ENCODE measurements around the gene KRT14. TPM values are rescaled to one million over a fixed set of nuclear protein-coding genes. Genes with fewer than 3 reads are reported as not detected.
"Not testable (repeated sequence)": the region's sequence is repeated elsewhere in the genome, so short reads cannot be mapped to it uniquely, and the experiment has no call there.

KRT14 gene
- total and polyA plus RNA-seq, 2 donors (not counting 3 experiments of a cell fraction or from before 2014, with no cell fraction given) = 0.12 to 0.66 TPM

GRCh38 chr17:41613277-41614082, 26.8 kb upstream of the KRT14 start:
- FAIRE-seq (no peak), DNase-seq (ENCODE audit: low read depth, low spot score) (no peak)
- H3K4me2 ChIP-seq (ENCODE audit: insufficient read depth, low read length) = no peak overlapping the region
- dilution Hi-C loops (cut with MboI; ENCODE audit: extremely low pct_ligation_motif_present, low sequenced_read_pairs) (no loop called here), intact Hi-C loops (cut with micrococcal nuclease) (no loop called here)
- POLR2A ChIA-PET = no interaction called here
- H3K4me3 ChIP-seq (replicated peaks in 1 of 3; ENCODE audit: insufficient read depth in 1 of 3, low read depth in 1 of 3, low read length in 3 of 3) = no peak overlapping the region
- H3K27ac ChIP-seq (ENCODE audit: insufficient read depth, low read depth, low read length) = no peak overlapping the region
- BruUV-seq (replicated peaks) = no TSS peak
- no peaks in the 10 kb centered on the region for H4K20me1 ChIP-seq (replicated peaks; ENCODE audit: control insufficient read depth, extremely low read depth, insufficient read depth, low read length)
- CTCF ChIA-PET = interaction anchor here (1.3 kb wide), 1 partner anchor 34 kb away, joined by 3 read pairs; no protein-coding TSS in a partner anchor
- H3K9ac ChIP-seq (replicated peaks; ENCODE audit: extremely low read depth, insufficient read depth, low read length) = no peak overlapping the region
- no peaks in the 10 kb centered on the region for H3K9me1 ChIP-seq (replicated peaks; ENCODE audit: control insufficient read depth, extremely low read depth, insufficient read depth, low read length)
- H3K79me2 ChIP-seq (ENCODE audit: control insufficient read depth, insufficient read depth, low read length) = no peaks in the 10 kb centered on the region
- no peak overlapping the region for H2AFZ ChIP-seq (ENCODE audit: low read depth, low read length)
- H3K36me3 ChIP-seq (ENCODE audit: control insufficient read depth in 2 of 2, extremely low read depth in 1 of 2, insufficient read depth in 2 of 2, low read length in 2 of 2) = no peaks in the 10 kb centered on the region
- H3K4me1 ChIP-seq (ENCODE audit: control insufficient read depth, extremely low read depth, insufficient read depth, low read length) = no peaks in the 10 kb centered on the region
- H3K27me3 ChIP-seq (ENCODE audit: control insufficient read depth in 2 of 2, insufficient read depth in 2 of 2, low read length in 2 of 2) = no peaks in the 10 kb centered on the region
- TF ChIP-seq GATA2 (IDR thresholded peaks at IDR 0.05; ENCODE audit: insufficient read depth, insufficient read length, low read depth, low read length) = no peak
- no peaks in the 10 kb centered on the region for H3K9me3 ChIP-seq (replicated peaks; ENCODE audit: control insufficient read depth, insufficient read depth, low read length)

- H3K27me3 ChIP-seq (ENCODE audit: control insufficient read depth in 2 of 2, insufficient read depth in 2 of 2, low read length in 2 of 2); H3K4me1 ChIP-seq (ENCODE audit: control insufficient read depth, extremely low read depth, insufficient read depth, low read length); FAIRE-seq; BruUV-seq (replicated peaks); H3K4me2 ChIP-seq (ENCODE audit: insufficient read depth, low read length); H2AFZ ChIP-seq (ENCODE audit: low read depth, low read length); H3K36me3 ChIP-seq (ENCODE audit: control insufficient read depth in 2 of 2, extremely low read depth in 1 of 2, insufficient read depth in 2 of 2, low read length in 2 of 2); H3K4me3 ChIP-seq (replicated peaks in 1 of 3; ENCODE audit: insufficient read depth in 1 of 3, low read depth in 1 of 3, low read length in 3 of 3); POLR2A ChIA-PET; dilution Hi-C loops (cut with MboI; ENCODE audit: extremely low pct_ligation_motif_present, low sequenced_read_pairs); H3K27ac ChIP-seq (ENCODE audit: insufficient read depth, low read depth, low read length); H3K79me2 ChIP-seq (ENCODE audit: control insufficient read depth, insufficient read depth, low read length); DNase-seq (ENCODE audit: low read depth, low spot score); H3K9ac ChIP-seq (replicated peaks; ENCODE audit: extremely low read depth, insufficient read depth, low read length); H3K9me1 ChIP-seq (replicated peaks; ENCODE audit: control insufficient read depth, extremely low read depth, insufficient read depth, low read length); H4K20me1 ChIP-seq (replicated peaks; ENCODE audit: control insufficient read depth, extremely low read depth, insufficient read depth, low read length); intact Hi-C loops (cut with micrococcal nuclease); H3K9me3 ChIP-seq (replicated peaks; ENCODE audit: control insufficient read depth, insufficient read depth, low read length): not testable (repeated sequence)
- CTCF ChIA-PET = interaction anchor here (1.3 kb wide), 1 partner anchor 33 kb away, joined by 3 read pairs; no protein-coding TSS in a partner anchor
Observed at GRCh38 chr17:41612376-41613160, 25.9 kb upstream of the KRT14 start, which contains the start of gene KRT16. Gene KRT16, minus strand, starts transcription at chr17:41612767. Its CDS starts 79 bp downstream, at chr17:41612688.

All from endothelial cell of umbilical vein (primary cell).